ENCODE data around the gene NOL12.
"Not testable (repeated sequence)": the region's sequence is repeated elsewhere in the genome, so short reads cannot be mapped to it uniquely, and the experiment has no call there.

NOL12 gene

GRCh38 chr22:37681001-37681424, 5.1 kb upstream of the NOL12 start:
- DNase-seq, result no peak

- peak; percentile 90 for DNase-seq
These were observed 4.5 kb upstream of the NOL12 start for GRCh38 chr22:37681556-37682049.

GRCh38 chr22:37684803-37685615, 1.1 kb upstream of the NOL12 start:
- no peak for DNase-seq

GRCh38 chr22:37690407-37690806, 4.3 kb downstream of the NOL12 start:
- DNase-seq, result no peak

GRCh38 chr22:37690901-37691504, 4.9 kb downstream of the NOL12 start:
- DNase-seq, result no peak

- DNase-seq, result no peak
These were observed 6.6 kb downstream of the NOL12 start for GRCh38 chr22:37692627-37693285.

- not testable (repeated sequence) for DNase-seq
These were observed 8.0 kb downstream of the NOL12 start for GRCh38 chr22:37694131-37694530.

GRCh38 chr22:37696260-37696656, 10.1 kb downstream of the NOL12 start:
- not testable (repeated sequence) for DNase-seq

GRCh38 chr22:37696657-37697537, 10.8 kb downstream of the NOL12 start, which contains the start of gene TRIOBP:
TSS of gene TRIOBP (plus strand) at chr22:37697048. CDS start at chr22:37701366, 4,318 bp downstream.
- peak; percentile 99 for DNase-seq

GRCh38 chr22:37697538-37697835, 11.3 kb downstream of the NOL12 start:
- no peak for DNase-seq

GRCh38 chr22:37701141-37701786, 15.1 kb downstream of the NOL12 start:
- peak; percentile 63 for DNase-seq

GRCh38 chr22:37703906-37704305, 17.8 kb downstream of the NOL12 start:
- no peak for DNase-seq

GRCh38 chr22:37704645-37705044, 18.5 kb downstream of the NOL12 start:
- DNase-seq, result no peak

GRCh38 chr22:37705205-37705604, 19.1 kb downstream of the NOL12 start:
- DNase-seq, result no peak

- DNase-seq, result no peak
These were observed 22.7 kb downstream of the NOL12 start for GRCh38 chr22:37708580-37709444.

- DNase-seq, result no peak
These were observed 23.3 kb downstream of the NOL12 start for GRCh38 chr22:37709445-37709765.

- DNase-seq, result no peak
These were observed 24.5 kb downstream of the NOL12 start for GRCh38 chr22:37710675-37711074.

- DNase-seq, result no peak
These were observed 25.3 kb downstream of the NOL12 start for GRCh38 chr22:37711490-37711889.

- no peak for DNase-seq
These were observed 27.6 kb downstream of the NOL12 start for GRCh38 chr22:37713761-37714160.

- no peak for DNase-seq
These were observed 28.5 kb downstream of the NOL12 start for GRCh38 chr22:37714634-37715033.

GRCh38 chr22:37715760-37716159, 29.6 kb downstream of the NOL12 start:
- no peak for DNase-seq
